TTC549 (cell line): ENCODE data around the gene DNAH6.
"Not testable (repeated sequence)": the region's sequence is repeated elsewhere in the genome, so short reads cannot be mapped to it uniquely, and the experiment has no call there.

ENCODE experiments used
- FAIRE-seq: peaks from 2 replicates; lab custom pipeline; 2012; peaks lifted over from hg19 to GRCh38; lab: Jason Lieb, UNC

DNAH6 gene

GRCh38 chr2:84516234-84516986 lies at the start of gene DNAH6:
TSS of gene DNAH6 (plus strand) at chr2:84516498. CDS start at chr2:84517827, 1,329 bp downstream.
- peak; percentile 77 for FAIRE-seq

GRCh38 chr2:84467389-84467788 lies 48.9 kb upstream of the DNAH6 start:
- FAIRE-seq: no peak

GRCh38 chr2:84472423-84472822 lies 43.9 kb upstream of the DNAH6 start:
- not testable (repeated sequence) for FAIRE-seq

DNA sequence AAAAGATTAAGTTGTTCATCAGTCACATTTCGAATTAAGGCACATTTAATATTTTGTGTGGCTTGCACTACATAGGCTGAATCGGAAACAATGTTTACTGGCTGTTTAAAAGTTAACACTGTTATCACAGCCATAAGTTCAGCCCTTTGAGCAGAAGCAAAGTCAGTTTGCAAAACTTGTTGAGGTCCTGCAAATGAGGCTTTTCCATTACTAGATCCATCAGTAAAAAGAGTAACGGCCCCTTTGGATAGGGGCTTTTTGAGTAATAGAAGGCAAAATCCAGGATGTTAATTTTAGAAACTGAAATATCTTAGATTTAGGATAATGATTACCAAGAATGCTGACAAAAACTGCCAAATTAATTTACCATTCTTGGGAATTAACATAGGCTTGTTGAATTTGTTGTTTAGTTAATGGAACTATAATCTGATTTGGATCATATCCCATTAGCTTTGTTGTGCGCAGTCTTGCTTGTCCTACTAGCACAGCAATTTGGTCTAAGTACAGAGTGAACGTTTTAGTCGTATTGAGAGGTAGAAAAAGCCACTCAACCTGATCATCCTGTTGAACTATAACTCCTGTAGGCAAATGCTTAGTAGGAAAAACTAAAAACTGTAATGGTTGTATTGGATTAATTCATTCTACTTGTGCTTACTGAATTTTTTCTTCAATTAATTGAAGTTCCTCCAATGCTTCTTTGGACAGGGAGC lies 43.3 kb upstream of the DNAH6 start:
- FAIRE-seq: no peak

DNA sequence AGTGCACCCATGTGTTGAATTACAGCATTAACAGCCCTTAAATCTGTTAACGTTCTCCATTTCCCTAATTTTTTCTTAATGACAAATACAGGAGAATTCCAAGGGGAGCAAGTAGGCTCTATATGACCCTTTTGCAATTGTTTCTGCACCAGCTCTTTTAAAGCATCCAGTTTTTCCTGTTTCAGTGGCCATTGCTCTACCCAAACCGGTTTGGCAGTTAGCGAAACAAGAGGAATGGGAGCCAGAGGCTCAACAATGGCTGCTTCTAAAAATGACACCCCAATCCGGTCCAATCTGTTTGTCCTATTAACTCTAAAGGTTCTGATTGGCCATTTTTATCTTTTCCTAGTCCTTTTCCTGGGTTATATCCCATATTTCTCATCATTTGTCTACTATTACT lies 42.1 kb upstream of the DNAH6 start:
- no peak for FAIRE-seq

DNA sequence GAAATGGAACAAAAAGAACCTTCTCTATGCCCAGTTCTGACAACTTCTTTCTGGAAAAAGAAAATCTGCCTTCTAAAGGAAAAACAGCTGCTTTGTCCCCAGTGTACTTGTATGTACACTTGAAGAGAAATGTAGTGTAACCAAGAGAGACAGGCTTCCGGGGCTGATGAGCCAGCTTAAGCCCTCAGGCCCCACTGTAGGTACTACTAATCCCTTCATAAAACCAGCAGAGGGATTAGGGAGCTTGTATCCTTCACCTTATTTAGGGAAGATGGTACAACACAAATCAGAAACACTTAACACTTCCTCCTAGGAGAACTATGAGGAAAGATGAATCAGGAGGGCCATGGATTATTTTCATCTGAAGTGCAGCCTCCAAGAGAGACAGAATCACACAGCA lies 38.4 kb upstream of the DNAH6 start:
- no peak for FAIRE-seq

- no peak for FAIRE-seq
These were observed 37.4 kb upstream of the DNAH6 start for GRCh38 chr2:84478867-84479266.

DNA sequence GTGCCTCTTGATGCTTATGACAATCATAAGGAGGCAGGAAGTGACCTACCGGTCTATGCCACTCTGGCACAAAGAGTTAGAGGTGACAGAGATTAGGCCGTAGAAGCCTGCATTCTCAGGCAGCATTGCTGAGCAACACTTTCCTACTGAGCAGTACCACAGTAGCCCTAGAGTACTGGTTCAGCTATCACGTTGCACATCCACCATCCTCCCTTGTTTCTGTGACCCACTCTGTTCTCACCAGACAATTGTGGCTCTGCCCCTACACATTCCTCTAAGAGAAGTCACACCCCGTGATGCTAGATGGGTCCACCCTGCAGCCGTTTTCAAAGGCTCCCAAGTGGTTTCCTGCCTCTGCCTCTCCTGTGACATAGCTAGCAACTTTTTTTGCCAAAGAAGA lies 34.6 kb upstream of the DNAH6 start:
- no peak for FAIRE-seq

DNA sequence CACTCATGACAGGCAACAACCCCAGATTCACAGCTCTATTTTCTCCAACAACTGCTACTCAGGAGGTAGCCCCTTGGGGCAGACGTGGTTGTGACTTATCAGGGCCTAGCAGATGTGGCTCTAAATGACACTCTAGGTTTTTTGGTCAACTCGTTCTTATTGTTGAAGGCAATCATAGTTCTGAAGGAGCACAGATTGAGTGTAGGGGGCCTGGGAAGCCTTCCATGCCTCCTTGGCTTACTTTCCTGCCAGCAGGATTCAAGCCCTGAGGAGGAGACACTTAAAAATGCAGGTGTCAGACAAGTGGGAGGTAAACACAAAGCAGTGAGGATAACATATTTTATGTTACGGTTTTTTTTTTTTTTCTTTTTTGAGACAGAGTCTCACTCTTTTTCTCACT lies 33.7 kb upstream of the DNAH6 start:
- no peak for FAIRE-seq

- FAIRE-seq: no peak
These were observed 33.0 kb upstream of the DNAH6 start for GRCh38 chr2:84483320-84483719.

DNA sequence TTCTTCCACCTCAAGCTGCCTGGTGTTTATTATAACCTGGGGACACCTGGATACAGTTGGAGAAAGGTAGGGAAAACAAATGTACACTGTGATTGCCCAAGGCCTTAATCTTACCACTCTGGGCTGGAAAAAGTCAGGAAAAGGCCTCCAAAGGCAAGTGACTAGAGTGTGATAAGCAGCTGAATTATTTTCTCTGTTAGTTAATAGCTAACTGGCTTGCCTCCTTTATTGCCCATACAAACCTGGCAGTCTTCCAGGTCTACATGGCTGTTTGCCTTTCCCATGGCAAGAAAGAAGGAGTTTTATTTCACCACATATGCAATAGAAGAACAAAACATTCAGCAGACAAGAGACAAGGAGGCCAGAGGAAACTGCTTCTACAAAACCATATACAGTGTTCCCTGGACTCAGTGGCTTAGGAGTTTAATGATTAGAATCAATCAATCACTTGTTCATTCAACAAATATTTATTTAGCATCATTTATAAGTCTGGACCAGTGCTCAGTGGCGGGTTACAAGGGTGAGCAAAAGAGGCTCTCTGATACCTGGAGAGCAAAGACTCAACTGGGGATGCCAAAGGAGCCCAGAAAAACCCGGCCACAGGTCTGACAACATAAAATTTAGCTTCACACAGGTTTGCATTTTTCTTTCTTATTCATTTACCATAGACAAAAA lies 29.7 kb upstream of the DNAH6 start:
- no peak for FAIRE-seq

- FAIRE-seq: no peak
These were observed 28.9 kb upstream of the DNAH6 start for GRCh38 chr2:84487298-84487996.

GRCh38 chr2:84491256-84491655 lies 25.0 kb upstream of the DNAH6 start:
- FAIRE-seq: no peak

- FAIRE-seq: no peak
These were observed 24.6 kb upstream of the DNAH6 start for GRCh38 chr2:84491741-84492140.

DNA sequence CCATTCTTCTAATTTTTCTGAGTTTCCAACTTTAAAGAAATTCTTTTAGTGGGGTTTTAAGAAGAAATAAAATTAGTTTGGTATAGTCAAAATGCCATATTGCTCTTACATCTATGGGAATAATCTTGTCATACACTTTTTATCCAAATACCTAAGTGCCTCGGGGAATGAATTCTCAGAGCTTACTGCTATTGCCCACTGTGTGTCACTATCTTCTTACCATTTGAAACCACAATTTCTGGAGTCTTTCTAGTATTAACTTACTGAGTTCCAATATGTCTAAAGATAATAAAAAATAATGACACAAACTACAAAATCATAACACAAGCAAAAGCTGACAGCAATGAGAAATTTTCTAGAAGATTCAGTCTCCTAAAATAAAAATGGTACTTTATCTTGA lies 23.7 kb upstream of the DNAH6 start:
- peak; percentile 81 for FAIRE-seq

DNA sequence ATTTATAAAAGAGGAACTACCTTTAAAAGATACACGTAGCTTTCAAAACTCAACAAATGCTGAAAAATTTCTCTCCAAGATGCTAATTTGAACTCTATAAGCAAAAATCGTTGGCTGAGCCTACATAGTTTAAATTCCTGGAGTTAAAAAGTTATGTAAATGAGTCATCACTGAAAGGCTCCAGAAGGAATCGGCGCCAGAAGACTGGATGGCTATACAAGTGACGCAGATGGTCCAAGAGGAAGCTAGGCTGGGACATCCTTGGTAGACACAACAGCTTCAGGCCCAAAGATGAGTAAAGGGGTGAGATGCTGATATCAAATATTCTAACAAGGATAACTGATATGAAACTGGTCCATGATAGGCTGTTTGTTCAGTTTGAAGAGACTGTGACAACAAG lies 22.8 kb upstream of the DNAH6 start:
- no peak for FAIRE-seq

DNA sequence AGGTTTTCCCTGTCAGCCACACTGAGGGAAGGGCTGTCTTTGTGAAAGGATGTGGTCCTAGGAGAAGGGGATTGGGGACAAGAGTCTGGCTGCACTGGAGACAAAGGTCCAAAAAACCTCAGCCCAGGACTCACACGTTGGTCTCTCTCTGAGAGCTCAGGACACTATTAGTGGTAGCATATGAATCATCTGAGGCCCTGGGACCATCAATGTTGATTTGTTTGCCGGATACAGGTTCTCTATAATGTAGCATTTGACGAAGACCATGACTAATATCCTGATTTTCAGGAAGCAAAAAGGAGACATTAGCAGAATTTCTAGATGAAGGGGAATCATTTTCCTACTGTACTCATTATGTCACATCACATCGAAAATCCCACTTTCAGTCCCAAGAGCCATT lies 22.2 kb upstream of the DNAH6 start:
- no peak for FAIRE-seq

DNA sequence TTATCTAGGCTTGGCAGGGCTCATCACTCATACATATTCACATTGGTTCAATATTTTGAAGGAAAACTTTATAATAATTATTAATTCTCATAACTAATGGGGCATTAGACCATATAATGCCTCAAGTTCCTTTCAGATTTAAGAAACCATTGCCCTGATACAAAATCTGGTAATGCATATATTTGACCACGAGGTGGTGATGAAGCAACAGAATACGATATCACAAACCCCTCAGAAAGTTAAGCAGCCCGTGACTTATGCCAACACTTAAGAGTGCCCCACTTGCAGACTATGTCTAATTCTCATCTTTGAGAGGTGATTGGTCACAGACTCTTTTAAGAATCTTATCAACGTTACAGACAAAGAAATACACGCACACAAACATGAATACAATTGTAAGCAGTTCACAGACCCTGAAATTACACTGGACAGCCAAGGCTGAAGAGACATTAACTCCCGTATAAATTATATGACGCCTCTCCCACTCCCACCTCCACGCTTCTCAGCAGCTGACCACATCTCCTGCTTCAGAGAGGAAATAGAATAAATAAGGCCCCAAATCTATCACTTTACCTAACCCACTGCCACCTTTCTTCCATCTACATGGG lies 20.7 kb upstream of the DNAH6 start:
- FAIRE-seq: peak; percentile 97

GRCh38 chr2:84496386-84496785 lies 19.9 kb upstream of the DNAH6 start:
- no peak for FAIRE-seq

GRCh38 chr2:84497285-84497684 lies 19.0 kb upstream of the DNAH6 start:
- no peak for FAIRE-seq

GRCh38 chr2:84498150-84498799 lies 18.0 kb upstream of the DNAH6 start:
- no peak for FAIRE-seq

- FAIRE-seq: not testable (repeated sequence)
These were observed 5.3 kb upstream of the DNAH6 start for GRCh38 chr2:84511024-84511423.
